NCI-H146 (cell line): ENCODE results near the gene DNAH7.
"Not testable (repeated sequence)": the region's sequence is repeated elsewhere in the genome, so short reads cannot be mapped to it uniquely, and the experiment has no call there.

ENCODE experiments used
- DNase-seq: peaks from one replicate; lab custom pipeline; 2025; lab: John Stamatoyannopoulos, UW

The DNAH7 gene

GRCh38 chr2:195721042-195721441, 347.6 kb downstream of the DNAH7 start:
- DNase-seq = no peak

- DNase-seq = no peak
Observed at GRCh38 chr2:195716466-195716865, 352.2 kb downstream of the DNAH7 start.

- no peak for DNase-seq
Observed at GRCh38 chr2:195711478-195711877, 357.2 kb downstream of the DNAH7 start.

GRCh38 chr2:195709901-195710806, 358.5 kb downstream of the DNAH7 start:
- DNase-seq = no peak

GRCh38 chr2:195706161-195706900, 362.3 kb downstream of the DNAH7 start:
- no peak for DNase-seq

GRCh38 chr2:195700480-195700879, 368.2 kb downstream of the DNAH7 start:
- DNase-seq = no peak

- DNase-seq = no peak
Observed at GRCh38 chr2:195697681-195698220, 370.9 kb downstream of the DNAH7 start.

GRCh38 chr2:195696012-195696411, 372.6 kb downstream of the DNAH7 start:
- DNase-seq = no peak

- DNase-seq = no peak
Observed at GRCh38 chr2:195695002-195695631, 373.5 kb downstream of the DNAH7 start.

GRCh38 chr2:195694553-195694952, 374.1 kb downstream of the DNAH7 start:
- DNase-seq = no peak

- not testable (repeated sequence) for DNase-seq
Observed at GRCh38 chr2:195692531-195692930, 376.1 kb downstream of the DNAH7 start.
